IMR-90 (cell line): Measurements from ENCODE around the gene ASPHD2. TPM values are rescaled to one million over a fixed set of nuclear protein-coding genes. Genes with fewer than 3 reads are reported as not detected.

Experiments
- ATAC-seq: fragments of 200-7000 bp; cut with Tn5 transposase; 2 replicates; pipeline ENCODE4 v1.9.1; 2020; ENCODE audit warnings: low read depth, mild to moderate bottlenecking, moderate library complexity
- BruUV-seq: library from RNA; stranded (reverse); fragments of 400-500 nt; replicated peaks from 2 replicates; lab custom pipeline; 2021; lab: Mats Ljungman, UMichigan
- CTCF ChIA-PET: fragments of 300-600 bp; formaldehyde crosslinking; extraction: SDS; loops from one replicate; lab custom pipeline; 2021; ENCODE audit warnings: antibody characterized with exemption; lab: Yijun Ruan, JAX
- POLR2A ChIA-PET: fragments of 300-600 bp; sonication (Branson Sonifier 250); formaldehyde crosslinking; loops from one replicate; lab custom pipeline; 2022; ENCODE audit warnings: antibody characterized with exemption; ENCODE audit not compliant: unreplicated experiment; lab: Charles Lee
- DNase-seq: peaks from one replicate; pipeline ENCODE4 v3.0.0; 2013
- H2AFZ ChIP-seq: replicated peaks from 2 replicates; pipeline ENCODE3; 2013; ENCODE audit warnings: low read length, mild to moderate bottlenecking; ENCODE audit not compliant: poor library complexity
- H2AK5ac ChIP-seq: 2 replicates; pipeline ENCODE4 v1.6.1; 2013; ENCODE audit warnings: low read depth, low read length, inconsistent platforms
- H2AK9ac ChIP-seq: replicated peaks from 2 replicates; pipeline ENCODE3; 2013; ENCODE audit warnings: mild to moderate bottlenecking, low read depth, low read length, moderate library complexity; ENCODE audit not compliant: poor library complexity
- H2BK120ac ChIP-seq: 2 replicates; pipeline ENCODE4 v1.6.1; 2013; ENCODE audit warnings: low read depth, low read length, inconsistent platforms
- H2BK15ac ChIP-seq: 3 replicates; pipeline ENCODE4 v1.6.1; 2013; ENCODE audit warnings: low read depth, low read length, inconsistent platforms
- H2BK20ac ChIP-seq: 2 replicates; pipeline ENCODE4 v1.6.1; 2013; ENCODE audit warnings: low read depth, mild to moderate bottlenecking, inconsistent platforms, low read length, moderate library complexity
- H2BK5ac ChIP-seq: 2 replicates; pipeline ENCODE4 v1.6.1; 2013; ENCODE audit warnings: mild to moderate bottlenecking, low read depth, low read length, inconsistent platforms; ENCODE audit not compliant: poor library complexity, severe bottlenecking
- H3K14ac ChIP-seq: replicated peaks from 2 replicates; pipeline ENCODE4 v1.6.1; 2013; ENCODE audit warnings: low read depth, low read length, inconsistent platforms
- H3K18ac ChIP-seq: 2 replicates; pipeline ENCODE4 v1.6.1; 2013; ENCODE audit warnings: low read depth, low read length, control low read depth
- H3K23ac ChIP-seq: 2 replicates; pipeline ENCODE4 v1.6.1; 2013; ENCODE audit warnings: low read depth, low read length, inconsistent platforms
- H3K27ac ChIP-seq: 2 replicates; pipeline ENCODE4 v1.5.1; 2013; ENCODE audit warnings: mild to moderate bottlenecking, control low read depth, low read length; ENCODE audit not compliant: insufficient read depth
- H3K27me3 ChIP-seq: 2 replicates; pipeline ENCODE4 v1.6.1; 2013; ENCODE audit warnings: low read length; ENCODE audit not compliant: control insufficient read depth, insufficient read depth
- H3K36me3 ChIP-seq: 2 replicates; pipeline ENCODE4 v1.6.1; 2013; ENCODE audit warnings: low read length, mixed read lengths; ENCODE audit not compliant: control insufficient read depth, insufficient read depth
- H3K4ac ChIP-seq: 2 replicates; pipeline ENCODE4 v1.6.1; 2013; ENCODE audit warnings: low read depth, low read length, inconsistent platforms
- H3K4me1 ChIP-seq: 2 replicates; pipeline ENCODE4 v1.6.1; 2013; ENCODE audit warnings: low read length, mixed read lengths; ENCODE audit not compliant: control insufficient read depth, insufficient read depth
- H3K4me2 ChIP-seq: 2 replicates; pipeline ENCODE4 v1.6.1; 2013; ENCODE audit warnings: low read depth, mild to moderate bottlenecking, control low read depth, low read length, moderate library complexity
- H3K4me3 ChIP-seq: 2 replicates; pipeline ENCODE4 v1.5.1; 2013; ENCODE audit warnings: low read depth, mild to moderate bottlenecking, control low read depth, low read length, moderate library complexity; ENCODE audit not compliant: insufficient read depth
- H3K56ac ChIP-seq: 2 replicates; pipeline ENCODE4 v1.6.1; 2013; ENCODE audit warnings: low read length, inconsistent platforms; ENCODE audit not compliant: insufficient read depth; ENCODE audit errors: extremely low read depth
- H3K79me1 ChIP-seq, 2 experiments: 2 replicates each; pipeline ENCODE4 v1.6.1; 2013; ENCODE audit warnings: low read length in 2 of 2, inconsistent platforms in 1 of 2, low read depth in 1 of 2
- H3K9ac ChIP-seq: 2 replicates; pipeline ENCODE4 v1.6.1; 2013; ENCODE audit warnings: low read depth, low read length, control low read depth
- H3K9me1 ChIP-seq: 2 replicates; pipeline ENCODE4 v1.6.1; 2013; ENCODE audit warnings: low read length, inconsistent platforms; ENCODE audit not compliant: insufficient read depth
- H3K9me3 ChIP-seq: 2 replicates; pipeline ENCODE4 v1.6.1; 2013; ENCODE audit warnings: low read length; ENCODE audit not compliant: control insufficient read depth, insufficient read depth
- H4K20me1 ChIP-seq: 2 replicates; pipeline ENCODE4 v1.6.1; 2013; ENCODE audit warnings: low read length, inconsistent platforms; ENCODE audit not compliant: insufficient read depth
- H4K5ac ChIP-seq: 2 replicates; pipeline ENCODE4 v1.6.1; 2013; ENCODE audit warnings: mild to moderate bottlenecking, low read depth, low read length, control low read depth
- H4K8ac ChIP-seq, 2 experiments: 2 replicates each; pipeline ENCODE4 v1.6.1; 2013; ENCODE audit warnings: low read depth in 2 of 2, low read length in 2 of 2, control low read depth in 1 of 2, inconsistent platforms in 1 of 2
- H4K91ac ChIP-seq: 2 replicates; pipeline ENCODE4 v1.6.1; 2013; ENCODE audit warnings: low read depth, low read length, inconsistent platforms; ENCODE audit not compliant: insufficient read depth
- BHLHE40 ChIP-seq: fragments of 150-350 bp; IDR thresholded peaks from 2 replicates; pipeline ENCODE4 v1.6.1; 2016; ENCODE audit warnings: mild to moderate bottlenecking, low read depth, low read length
- CEBPB ChIP-seq: IDR thresholded peaks from 2 replicates; pipeline ENCODE4 v1.6.1; 2012; ENCODE audit warnings: low read depth, low read length, improper control_type of control experiment
- CHD1 ChIP-seq: IDR thresholded peaks from 2 replicates; pipeline ENCODE4 v1.6.1; 2012; ENCODE audit warnings: low read depth, low read length, improper control_type of control experiment
- ELK1 ChIP-seq: fragments of 150-350 bp; IDR thresholded peaks from 2 replicates; pipeline ENCODE4 v1.6.1; 2016; ENCODE audit warnings: low read depth, mild to moderate bottlenecking, low read length, moderate library complexity, borderline replicate concordance
- FOS ChIP-seq: fragments of 150-350 bp; IDR thresholded peaks from 2 replicates; pipeline ENCODE4 v1.6.1; 2016; ENCODE audit warnings: low read depth, low read length
- MAFK ChIP-seq: IDR thresholded peaks from 2 replicates; pipeline ENCODE4 v1.6.1; 2012; ENCODE audit warnings: low read depth, low read length, improper control_type of control experiment
- MAZ ChIP-seq: IDR thresholded peaks from 2 replicates; pipeline ENCODE4 v1.6.1; 2012; ENCODE audit warnings: low read depth, mild to moderate bottlenecking, low read length, improper control_type of control experiment, moderate library complexity, borderline replicate concordance
- RAD21 ChIP-seq: IDR thresholded peaks from 2 replicates; pipeline ENCODE4 v1.6.1; 2012; ENCODE audit warnings: low read length, improper control_type of control experiment
- RCOR1 ChIP-seq: IDR thresholded peaks from 2 replicates; pipeline ENCODE4 v1.6.1; 2012; ENCODE audit warnings: mild to moderate bottlenecking, low read length, improper control_type of control experiment; ENCODE audit not compliant: insufficient replicate concordance
- RFX5 ChIP-seq: IDR thresholded peaks from 2 replicates; pipeline ENCODE4 v1.8.0; 2012; ENCODE audit warnings: low read depth, mild to moderate bottlenecking, low read length, moderate library complexity
- SMC3 ChIP-seq: fragments of 150-350 bp; IDR thresholded peaks from 2 replicates; pipeline ENCODE4 v1.6.1; 2016; ENCODE audit warnings: low read depth, mild to moderate bottlenecking, antibody characterized with exemption, low read length, moderate library complexity
- USF2 ChIP-seq: fragments of 150-350 bp; IDR thresholded peaks from 2 replicates; pipeline ENCODE4 v1.6.1; 2017; ENCODE audit warnings: mild to moderate bottlenecking, antibody characterized with exemption, low read length, low read depth
- WGBS, 2 experiments: methylation state at CpG; one replicate each; pipeline versions ENCODE4 v1.1.5 to v1.1.7; 2013; ENCODE audit warnings: missing lambda C conversion rate in 2 of 2; ENCODE audit not compliant: insufficient read length in 1 of 2; ENCODE audit errors: extremely low coverage in 2 of 2; 5-methylcytosine and 5-hydroxymethylcytosine counted together
- dilution Hi-C: fragments of 300-500 bp; cut with HindIII; formaldehyde crosslinking; loops from one replicate; pipeline ENCODE4 v1.14.3; 2018; ENCODE audit warnings: low sequenced_read_pairs; ENCODE audit not compliant: unreplicated experiment
- in situ Hi-C: fragments of 300-500 bp; cut with MboI; formaldehyde crosslinking; loops from 3 replicates; pipeline ENCODE4 v1.14.3; 2019; ENCODE audit warnings: low sequenced_read_pairs, inconsistent platforms, mixed read lengths
- intact Hi-C: fragments of 100-400 bp; cut with micrococcal nuclease; formaldehyde crosslinking; loops from 2 replicates; pipeline ENCODE4 v1.10.0; 2022
- polyA plus RNA-seq, 3 experiments: library from polyadenylated mRNA; depleted of rRNA; stranded (reverse); fragments of >200 nt; gene quantifications; 2 replicates each; pipeline ENCODE4 v1.2.3, GENCODE V29; 2012; ENCODE audit warnings: low replicate concordance in 1 of 3
- total RNA-seq: library from RNA; depleted of rRNA; stranded (reverse); fragments of >200 nt; gene quantifications from 2 replicates; pipeline ENCODE4 v1.2.3, GENCODE V29; 2012

Gene ASPHD2
- total and polyA plus RNA-seq, 2 of the 4 experiments (the other 2 are of a cell fraction) = 1.3 to 1.4 TPM

- no peak overlapping the region for H2BK120ac ChIP-seq
- POLR2A ChIA-PET = no interaction called here
Observed at GRCh38 chr22:26445577-26446275, 16.7 kb downstream of the ASPHD2 start.

More at GRCh38 chr22:26445577-26446275, 16.7 kb downstream of the ASPHD2 start:
- Histone ChIP-seq H3K4me3 (no peak overlapping the region), H3K4ac (no peak overlapping the region), H3K79me1 (no peaks in the 10 kb centered on the region), H4K20me1 (no peaks in the 10 kb centered on the region), H3K4me2 (no peak overlapping the region), H3K27me3 (no peaks in the 10 kb centered on the region), H2BK5ac (no peak overlapping the region), H2AFZ (no peak overlapping the region), H3K23ac (no peak overlapping the region), H3K14ac (no peak overlapping the region), H3K36me3 (peaks cover 2% of the 10 kb centered on the region; the same call in 1 of the 2 replicates), H3K56ac (no peak overlapping the region), H4K5ac (no peak overlapping the region), H2BK20ac (no peak overlapping the region), H3K4me1 (no peaks in the 10 kb centered on the region; the same call in 1 of the 2 replicates), H3K18ac (no peak overlapping the region), H2AK9ac (no peak overlapping the region), H2BK15ac (no peak overlapping the region), H3K27ac (no peak overlapping the region), H2AK5ac (no peak overlapping the region), H4K91ac (no peak overlapping the region), H3K9me3 (no peaks in the 10 kb centered on the region), H3K9me1 (no peaks in the 10 kb centered on the region), H4K8ac (no peak overlapping the region), H3K9ac (no peak overlapping the region)
- in situ Hi-C loops (no loop called here), intact Hi-C loops (no loop called here), dilution Hi-C loops (no loop called here)
- 73% methylated on average over 8 of the region's 15 CpGs; no CpG with 5 or more reads in 1 of the 2 experiments for WGBS, 2 experiments
- CTCF ChIA-PET = no interaction called here
- ATAC-seq (no peak), DNase-seq (no peak)
- BruUV-seq = no TSS peak
- TF ChIP-seq RFX5 (no peak), RCOR1 (no peak), RAD21 (no peak), CEBPB (no peak), FOS (no peak), USF2 (no peak), CHD1 (no peak), MAZ (no peak), SMC3 (no peak), ELK1 (no peak), BHLHE40 (no peak), MAFK (no peak)
